Gastroesophageal sphincter (tissue), 3 donors: Measurements from ENCODE around the gene NUDT17.

Experiments used
- EP300 ChIP-seq: sonication (generic); formaldehyde crosslinking; IDR thresholded peaks from one replicate; pipeline ENCODE4 v1.6.1; 2017; ENCODE audit warnings: antibody characterized with exemption, mild to moderate bottlenecking
- POLR2A ChIP-seq, 2 donors: fragments of 450-650 bp; IDR thresholded peaks; one replicate each; pipeline ENCODE4 v1.6.1; 2017; ENCODE audit warnings: antibody characterized with exemption in 2 of 2, mild to moderate bottlenecking in 2 of 2, moderate library complexity in 1 of 2
- POLR2AphosphoS5 ChIP-seq: sonication (generic); formaldehyde crosslinking; IDR thresholded peaks from one replicate; pipeline ENCODE4 v1.6.1; 2017; ENCODE audit warnings: antibody characterized with exemption
- TF ChIP-seq, protein P1 (sequence below), 4 experiments: fragments of 200-600 bp in 2 of 4; fragments of 450-650 bp in 2 of 4; sonication (generic) in 1 of 4; IDR thresholded peaks; one replicate each; pipeline ENCODE4 v1.5.1; 2017 to 2019; ENCODE audit warnings: antibody characterized with exemption in 4 of 4, mild to moderate bottlenecking in 2 of 4, moderate library complexity in 2 of 4

DNA sequence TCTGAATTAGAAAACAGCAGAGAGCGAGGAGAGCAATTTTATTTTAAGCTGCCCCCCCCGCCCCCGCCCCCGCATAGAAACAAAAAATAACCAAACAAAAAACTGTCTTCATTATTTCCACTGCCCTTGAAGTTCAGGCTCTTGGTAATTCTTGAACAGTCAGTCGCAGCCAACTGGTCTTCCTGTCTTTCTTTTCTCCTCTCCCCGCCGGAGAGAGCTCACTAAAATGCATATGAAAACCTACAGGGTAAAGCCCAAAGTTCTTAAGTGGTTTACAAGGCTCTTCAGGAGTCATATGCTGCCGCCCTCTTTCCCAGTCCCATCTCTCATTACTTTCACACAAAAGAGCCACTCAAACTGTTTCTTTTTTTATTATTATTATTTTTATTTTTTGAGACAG, 41.4 kb downstream of the NUDT17 start:
- no peak for TF ChIP-seq POLR2A (IDR thresholded peaks at IDR 0.05)
- TF ChIP-seq, protein P1, sequence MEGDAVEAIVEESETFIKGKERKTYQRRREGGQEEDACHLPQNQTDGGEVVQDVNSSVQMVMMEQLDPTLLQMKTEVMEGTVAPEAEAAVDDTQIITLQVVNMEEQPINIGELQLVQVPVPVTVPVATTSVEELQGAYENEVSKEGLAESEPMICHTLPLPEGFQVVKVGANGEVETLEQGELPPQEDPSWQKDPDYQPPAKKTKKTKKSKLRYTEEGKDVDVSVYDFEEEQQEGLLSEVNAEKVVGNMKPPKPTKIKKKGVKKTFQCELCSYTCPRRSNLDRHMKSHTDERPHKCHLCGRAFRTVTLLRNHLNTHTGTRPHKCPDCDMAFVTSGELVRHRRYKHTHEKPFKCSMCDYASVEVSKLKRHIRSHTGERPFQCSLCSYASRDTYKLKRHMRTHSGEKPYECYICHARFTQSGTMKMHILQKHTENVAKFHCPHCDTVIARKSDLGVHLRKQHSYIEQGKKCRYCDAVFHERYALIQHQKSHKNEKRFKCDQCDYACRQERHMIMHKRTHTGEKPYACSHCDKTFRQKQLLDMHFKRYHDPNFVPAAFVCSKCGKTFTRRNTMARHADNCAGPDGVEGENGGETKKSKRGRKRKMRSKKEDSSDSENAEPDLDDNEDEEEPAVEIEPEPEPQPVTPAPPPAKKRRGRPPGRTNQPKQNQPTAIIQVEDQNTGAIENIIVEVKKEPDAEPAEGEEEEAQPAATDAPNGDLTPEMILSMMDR (IDR thresholded peaks at IDR 0.05): no peak
- TF ChIP-seq POLR2AphosphoS5: no peak
- TF ChIP-seq EP300: no peak
